NCI-H1694 treated with DMSO at 0.1 percent for 48 hours (cell line): ENCODE results near the gene PFKL.
"Not testable (repeated sequence)": the region's sequence is repeated elsewhere in the genome, so short reads cannot be mapped to it uniquely, and the experiment has no call there.

Experiments
- DNase-seq: peaks from one replicate; lab custom pipeline; 2025; lab: John Stamatoyannopoulos, UW

Gene PFKL

GRCh38 chr21:44279354-44280260 is 20.2 kb upstream of the PFKL start:
- DNase-seq, result no peak

- DNase-seq, result no peak
These were observed 18.1 kb upstream of the PFKL start for GRCh38 chr21:44281801-44282200.

GRCh38 chr21:44282370-44282769 is 17.5 kb upstream of the PFKL start:
- no peak for DNase-seq

- not testable (repeated sequence) for DNase-seq
These were observed 16.6 kb upstream of the PFKL start for GRCh38 chr21:44283211-44283785.

- no peak for DNase-seq
These were observed 15.9 kb upstream of the PFKL start for GRCh38 chr21:44283948-44284347.

GRCh38 chr21:44285138-44285992 is 14.5 kb upstream of the PFKL start, which contains the start of gene AIRE:
TSS of gene AIRE (plus strand) at chr21:44285876. CDS start at chr21:44286007, 131 bp downstream.
- DNase-seq, result no peak

- no peak for DNase-seq
These were observed 13.7 kb upstream of the PFKL start for GRCh38 chr21:44286086-44286715.

- no peak for DNase-seq
These were observed 12.9 kb upstream of the PFKL start for GRCh38 chr21:44286716-44287632.

GRCh38 chr21:44288251-44289110 is 11.4 kb upstream of the PFKL start:
- no peak for DNase-seq

GRCh38 chr21:44289381-44290010 is 10.4 kb upstream of the PFKL start:
- no peak for DNase-seq

- DNase-seq, result no peak
These were observed 9.4 kb upstream of the PFKL start for GRCh38 chr21:44290327-44291077.

- no peak for DNase-seq
These were observed 8.5 kb upstream of the PFKL start for GRCh38 chr21:44291078-44291935.

GRCh38 chr21:44291936-44292811 is 7.7 kb upstream of the PFKL start:
- no peak for DNase-seq

- DNase-seq, result no peak
These were observed 7.0 kb upstream of the PFKL start for GRCh38 chr21:44292812-44293195.

GRCh38 chr21:44293551-44294231 is 6.2 kb upstream of the PFKL start:
- no peak for DNase-seq
